C4-2B (cell line): ENCODE results near the gene UPF2.

Experiments
- ZFX ChIP-seq: fragments of 450-650 bp; IDR thresholded peaks from 2 replicates; pipeline ENCODE4 v1.6.1; 2017
- TF ChIP-seq, protein P1 (sequence below): fragments of 450-650 bp; conservative IDR thresholded peaks from 2 replicates; pipeline ENCODE4 v1.5.1; 2017; ENCODE audit warnings: mild to moderate bottlenecking

DNA sequence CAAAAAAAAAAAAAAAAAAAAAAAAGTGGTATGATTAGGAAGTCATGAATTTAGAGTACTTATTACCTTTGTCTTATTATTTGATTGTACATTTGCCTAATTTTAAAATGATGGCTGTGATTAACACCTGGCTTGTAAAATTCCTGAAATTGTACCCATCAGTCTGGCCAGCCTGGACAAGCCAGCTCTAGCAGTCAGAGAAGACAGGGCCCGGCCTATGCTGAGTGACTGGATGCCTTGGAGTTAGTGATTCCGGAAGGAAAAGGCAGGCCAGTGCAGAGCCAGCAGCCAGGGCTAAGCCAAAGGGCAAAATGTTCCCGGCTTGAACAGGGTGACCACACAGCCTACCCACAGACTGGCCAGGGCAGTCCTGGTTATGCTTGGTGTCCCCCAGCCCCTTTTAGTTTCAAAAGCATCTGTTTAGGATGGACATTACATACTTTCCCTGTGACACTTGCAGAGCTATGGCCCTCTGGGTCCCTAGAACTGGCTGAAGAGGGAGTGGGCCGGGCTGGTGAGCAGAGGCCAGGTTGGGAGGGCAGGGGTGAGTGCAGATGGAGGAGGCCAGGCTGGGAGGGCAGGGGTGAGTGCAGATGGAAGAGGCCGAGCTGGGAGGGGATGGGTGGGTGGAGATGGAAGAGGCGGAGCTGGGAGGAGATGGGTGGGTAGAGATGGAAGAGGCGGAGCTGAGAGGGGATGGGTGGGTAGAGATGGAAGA, 157.7 kb downstream of the UPF2 start:
- TF ChIP-seq, protein P1, sequence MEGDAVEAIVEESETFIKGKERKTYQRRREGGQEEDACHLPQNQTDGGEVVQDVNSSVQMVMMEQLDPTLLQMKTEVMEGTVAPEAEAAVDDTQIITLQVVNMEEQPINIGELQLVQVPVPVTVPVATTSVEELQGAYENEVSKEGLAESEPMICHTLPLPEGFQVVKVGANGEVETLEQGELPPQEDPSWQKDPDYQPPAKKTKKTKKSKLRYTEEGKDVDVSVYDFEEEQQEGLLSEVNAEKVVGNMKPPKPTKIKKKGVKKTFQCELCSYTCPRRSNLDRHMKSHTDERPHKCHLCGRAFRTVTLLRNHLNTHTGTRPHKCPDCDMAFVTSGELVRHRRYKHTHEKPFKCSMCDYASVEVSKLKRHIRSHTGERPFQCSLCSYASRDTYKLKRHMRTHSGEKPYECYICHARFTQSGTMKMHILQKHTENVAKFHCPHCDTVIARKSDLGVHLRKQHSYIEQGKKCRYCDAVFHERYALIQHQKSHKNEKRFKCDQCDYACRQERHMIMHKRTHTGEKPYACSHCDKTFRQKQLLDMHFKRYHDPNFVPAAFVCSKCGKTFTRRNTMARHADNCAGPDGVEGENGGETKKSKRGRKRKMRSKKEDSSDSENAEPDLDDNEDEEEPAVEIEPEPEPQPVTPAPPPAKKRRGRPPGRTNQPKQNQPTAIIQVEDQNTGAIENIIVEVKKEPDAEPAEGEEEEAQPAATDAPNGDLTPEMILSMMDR: no peak
- TF ChIP-seq ZFX: no peak
